GM21723 (cell line): ENCODE measurements around the gene CAV3.

Experiments
- ATAC-seq: cut with Tn5 transposase; IDR thresholded peaks from one replicate; pipeline ENCODE4 v1.9.1; 2021; ENCODE audit warnings: mild to moderate bottlenecking, moderate library complexity; ENCODE audit not compliant: unreplicated experiment

Gene CAV3

DNA sequence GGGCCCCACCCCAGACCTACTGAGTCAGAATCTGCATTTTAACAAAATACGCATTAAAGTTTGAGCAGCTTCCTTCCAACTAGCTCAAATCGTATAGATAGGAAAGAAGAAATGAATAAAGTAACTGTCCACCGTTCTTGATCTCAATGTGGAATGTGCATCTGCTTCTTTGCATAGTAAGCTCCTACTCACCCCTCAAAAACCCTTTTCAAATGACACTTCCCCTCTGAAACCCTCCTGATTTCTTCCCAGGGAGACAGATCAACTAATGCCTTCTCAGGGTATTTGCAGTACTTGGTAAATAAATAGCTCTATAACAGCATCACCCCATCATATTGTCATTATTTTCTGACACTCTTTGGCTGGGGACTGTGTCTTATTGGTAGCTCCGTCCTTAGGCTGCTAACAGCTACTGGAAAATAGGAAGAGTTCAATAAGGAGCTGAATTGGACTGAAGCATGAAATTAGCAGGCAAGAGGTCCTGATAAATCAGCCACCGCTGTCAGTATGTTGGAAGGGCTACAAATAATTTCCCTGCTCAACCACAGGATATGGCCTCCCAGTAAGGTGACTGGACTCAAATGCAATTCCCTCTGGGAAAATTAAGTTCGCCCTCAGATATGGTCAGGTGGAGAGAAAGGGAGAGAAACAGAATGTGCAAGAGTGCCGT is 25.6 kb downstream of the CAV3 start:
- no peak for ATAC-seq

DNA sequence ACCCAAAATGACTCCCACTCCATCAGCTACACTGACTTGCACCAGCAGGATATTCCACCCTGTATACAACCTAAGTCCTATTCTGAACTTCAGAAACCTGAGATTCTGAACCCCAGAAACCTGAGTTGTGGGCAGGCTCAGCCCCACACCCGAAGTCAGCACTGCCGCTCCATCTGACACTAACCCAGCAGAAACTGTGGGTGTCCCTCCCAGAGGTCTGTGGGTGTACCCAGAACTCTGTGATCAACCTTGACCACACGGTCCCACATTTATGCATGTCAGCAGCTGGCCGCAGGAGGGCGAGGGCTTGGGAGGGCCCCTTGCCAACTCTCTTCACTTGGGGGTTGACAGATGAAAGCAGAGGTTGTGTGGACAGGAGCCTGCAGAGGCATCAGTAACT is 26.5 kb downstream of the CAV3 start:
- no peak for ATAC-seq

DNA sequence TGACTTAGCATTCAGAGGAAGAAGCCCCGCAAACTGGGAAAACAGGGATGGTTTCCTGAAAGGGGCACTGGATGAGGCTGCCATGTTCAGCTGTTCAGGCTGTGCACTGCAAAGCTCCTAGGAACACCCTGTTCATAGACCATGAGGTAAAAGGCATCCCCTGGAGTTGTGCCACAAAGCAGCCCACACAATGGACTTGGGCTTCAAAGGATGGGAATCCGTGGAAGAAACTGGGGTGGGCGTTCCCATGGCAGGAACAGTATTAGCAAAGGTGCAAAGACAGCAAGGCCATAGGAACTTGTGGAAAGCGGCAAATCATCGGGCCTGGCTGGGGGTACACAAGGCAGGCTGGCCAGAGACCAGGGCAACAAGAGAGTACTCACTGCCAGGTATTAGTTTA is 26.9 kb downstream of the CAV3 start:
- ATAC-seq: no peak

DNA sequence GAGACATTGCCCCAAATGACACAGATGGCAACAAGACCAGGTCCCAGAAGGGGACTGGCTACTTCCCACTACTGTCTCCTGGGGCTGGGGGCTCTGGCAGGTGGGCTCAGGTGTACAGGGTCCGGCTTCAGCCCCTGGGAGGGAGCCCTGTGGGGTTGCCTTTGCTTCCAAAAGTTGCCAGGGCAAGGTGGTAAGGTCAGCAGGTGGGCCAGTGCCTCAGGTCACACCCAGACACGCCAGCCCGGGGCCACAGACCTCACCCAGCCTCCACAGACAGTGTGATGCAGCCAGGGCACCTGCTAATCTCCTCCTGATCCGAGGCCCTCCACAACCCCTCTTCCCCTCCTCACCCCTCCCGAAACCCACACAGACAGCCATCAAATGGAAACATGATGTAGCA is 28.3 kb downstream of the CAV3 start:
- no peak for ATAC-seq

DNA sequence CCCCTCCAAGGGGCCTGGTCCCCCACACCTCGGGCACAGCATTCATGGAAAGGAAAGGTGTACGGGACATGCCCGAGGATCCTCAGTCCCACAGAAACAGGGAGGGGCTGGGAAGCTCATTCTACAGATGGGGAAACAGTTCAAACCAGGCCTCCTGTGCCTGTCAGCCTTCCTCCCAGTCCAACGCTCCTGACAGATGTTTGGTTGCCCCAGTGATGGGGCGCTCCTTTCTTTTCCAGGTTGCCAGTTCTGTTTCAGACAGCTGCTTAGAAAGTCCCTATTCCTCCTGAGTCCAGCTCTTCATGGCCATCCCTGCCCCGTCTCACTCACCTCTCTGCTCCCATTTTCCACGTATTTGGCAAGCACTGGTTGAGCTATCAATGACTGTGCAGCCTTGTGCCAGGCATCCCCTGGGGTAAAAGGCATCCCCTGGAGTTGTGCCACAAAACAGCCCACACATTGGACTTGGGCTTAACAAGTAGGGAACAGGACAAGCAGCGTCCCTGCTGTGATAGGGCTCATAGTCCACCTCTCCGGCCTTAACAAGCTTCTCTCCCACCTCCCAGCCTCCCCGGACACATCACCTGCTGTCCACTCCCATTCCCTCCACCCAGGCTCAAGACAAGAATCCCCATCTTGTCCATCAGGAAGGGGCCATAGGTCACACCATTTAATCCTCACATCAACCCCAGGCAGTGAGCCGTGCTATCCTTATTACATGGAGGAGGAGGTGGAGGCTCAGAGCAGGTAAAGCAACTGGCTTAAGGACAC is 29.2 kb downstream of the CAV3 start:
- no peak for ATAC-seq

DNA sequence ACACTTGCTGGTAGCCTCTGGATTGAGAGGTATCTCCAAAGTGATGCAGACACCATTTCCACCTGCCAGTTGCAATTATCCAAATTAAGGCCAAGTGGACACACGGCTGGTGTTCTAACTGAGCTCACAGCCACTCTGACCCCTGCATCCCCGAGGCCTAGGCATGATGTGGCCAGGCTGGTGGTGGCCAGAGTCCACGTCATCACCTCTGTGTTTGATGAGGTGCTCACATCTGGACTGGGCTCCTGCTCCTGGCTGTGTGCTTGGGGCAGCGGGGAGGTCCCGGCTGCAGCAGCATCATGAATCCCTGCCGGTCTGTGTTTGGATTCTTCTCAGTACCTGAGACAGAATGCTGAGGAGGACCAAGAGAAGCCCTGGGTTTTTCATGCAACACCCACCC is 30.9 kb downstream of the CAV3 start:
- ATAC-seq: no peak

DNA sequence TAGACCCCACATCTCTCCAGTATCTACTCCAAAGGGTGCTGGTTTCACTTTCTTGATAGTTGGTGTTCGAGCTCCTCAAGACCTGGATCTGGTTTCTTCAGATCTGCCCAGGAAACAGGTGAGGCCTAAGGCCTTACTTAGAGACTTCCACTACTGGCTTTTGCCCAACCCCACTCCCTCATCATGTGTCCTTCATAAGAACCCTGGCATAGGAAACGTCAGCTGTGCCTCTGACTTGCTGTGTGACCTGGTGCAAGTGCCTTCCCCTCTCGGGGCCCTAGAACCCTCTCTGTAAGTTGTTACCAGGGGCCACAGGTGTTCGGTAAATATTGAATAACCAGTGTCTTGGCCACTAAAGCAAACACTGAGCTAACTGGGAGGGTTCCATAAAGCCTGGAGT is 31.9 kb downstream of the CAV3 start:
- no peak for ATAC-seq

DNA sequence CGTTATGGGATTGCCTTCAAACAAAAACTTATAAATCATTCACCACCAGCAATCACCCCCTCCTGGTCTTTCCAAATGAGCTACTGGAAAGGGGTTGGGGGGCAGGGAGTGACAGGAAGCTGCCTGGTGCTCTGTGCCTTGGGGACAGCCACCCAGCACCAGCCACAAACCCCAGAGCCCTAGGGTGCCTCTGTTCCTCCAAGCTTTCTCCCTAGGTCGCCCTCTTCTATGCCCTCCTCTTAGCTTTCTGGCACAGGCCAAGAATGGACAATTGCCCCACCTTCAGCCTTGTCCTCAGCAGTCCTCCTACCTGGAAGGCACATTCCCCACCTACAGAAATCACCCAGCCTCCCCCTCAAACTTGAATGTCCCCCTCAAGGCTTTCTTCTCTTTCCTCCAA is 32.5 kb downstream of the CAV3 start:
- no peak for ATAC-seq

DNA sequence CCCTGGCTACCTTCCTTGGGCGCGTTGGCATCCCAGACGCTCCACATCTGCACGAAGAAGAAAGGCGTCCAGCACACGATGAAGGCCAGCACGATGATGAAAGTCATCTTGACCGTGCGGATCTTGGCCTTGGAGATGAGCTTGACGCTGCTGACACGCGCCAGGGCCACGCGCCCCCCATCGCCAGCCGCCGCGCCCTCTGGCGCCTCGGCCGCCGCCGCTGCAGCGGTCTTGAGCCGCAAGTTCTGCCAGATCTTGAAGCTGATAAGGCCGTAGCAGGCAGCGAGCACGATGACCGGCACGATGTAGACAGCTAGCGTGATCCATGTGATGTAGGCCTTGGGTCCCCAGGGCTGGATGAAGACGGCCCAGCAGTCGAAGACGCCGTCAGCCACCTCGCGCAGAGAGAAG is 33.7 kb downstream of the CAV3 start:
- no peak for ATAC-seq

DNA sequence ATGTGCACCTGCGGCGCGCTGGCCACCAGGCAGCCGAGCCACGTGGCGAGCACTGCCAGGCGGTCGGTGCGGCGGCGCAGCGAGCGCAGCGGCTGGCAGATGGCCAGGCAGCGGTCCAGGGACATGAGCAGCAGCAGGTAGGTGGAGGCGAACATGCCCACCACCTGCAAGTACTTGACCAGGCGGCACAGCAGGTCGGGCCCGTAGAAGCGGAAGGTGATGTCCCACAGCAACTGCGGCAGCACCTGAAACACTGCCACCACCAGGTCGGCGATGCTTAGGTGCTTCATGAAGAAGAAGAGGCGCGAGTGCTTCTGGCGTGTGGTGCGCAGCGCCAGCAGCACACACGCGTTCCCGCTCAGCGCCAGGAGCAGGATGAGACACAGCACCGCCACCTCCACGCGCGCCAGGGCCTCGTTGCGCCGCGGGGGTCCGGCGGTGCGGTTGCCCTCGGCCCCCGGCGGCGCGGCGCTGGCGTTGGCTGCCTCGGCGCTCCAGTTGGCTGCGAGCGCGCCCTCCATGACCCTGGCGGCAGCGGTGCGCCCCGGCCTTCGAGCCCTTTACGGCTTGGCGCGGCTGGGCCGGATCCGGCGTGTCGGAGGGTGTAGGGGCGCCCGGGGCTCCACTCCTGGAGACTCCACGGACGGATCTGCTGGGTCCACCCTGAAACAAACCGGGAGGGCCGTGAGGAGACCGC is 34.2 kb downstream of the CAV3 start:
- ATAC-seq: peak; percentile 54

DNA sequence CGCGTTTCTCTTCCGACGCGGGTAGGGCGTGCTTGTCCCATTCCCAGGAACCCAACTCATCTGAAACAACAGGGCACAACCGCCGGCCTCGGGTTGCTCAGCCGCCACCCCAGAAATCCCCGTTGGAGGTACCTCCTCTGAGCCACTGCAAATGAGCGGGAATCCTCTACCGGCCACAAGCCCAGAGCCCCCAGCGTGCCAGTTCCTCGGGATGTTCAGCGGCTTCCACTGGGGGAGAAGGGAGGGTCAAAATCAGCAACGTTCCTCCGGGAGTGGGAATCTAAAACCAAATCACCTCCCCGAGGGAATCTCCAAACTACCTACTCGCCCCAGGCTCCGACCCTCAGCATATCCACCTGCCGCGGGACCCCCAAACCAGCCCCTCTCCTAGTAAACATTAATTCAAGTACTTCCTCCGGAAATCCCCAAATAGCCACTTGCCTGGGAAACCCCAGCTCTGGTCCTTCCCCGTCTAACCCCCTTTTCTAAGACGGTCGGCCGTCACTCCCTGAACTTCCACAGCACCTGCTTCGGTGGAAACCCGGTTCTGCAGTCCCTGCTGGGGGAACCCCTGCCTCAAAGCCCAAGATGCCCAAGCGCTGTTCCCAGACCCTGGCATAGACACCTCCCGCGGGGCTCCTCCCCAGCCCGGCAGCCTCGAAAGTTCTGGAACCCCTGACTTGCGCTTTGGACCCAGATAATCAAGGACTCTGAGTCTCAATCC is 34.9 kb downstream of the CAV3 start:
- peak; percentile 41 for ATAC-seq

DNA sequence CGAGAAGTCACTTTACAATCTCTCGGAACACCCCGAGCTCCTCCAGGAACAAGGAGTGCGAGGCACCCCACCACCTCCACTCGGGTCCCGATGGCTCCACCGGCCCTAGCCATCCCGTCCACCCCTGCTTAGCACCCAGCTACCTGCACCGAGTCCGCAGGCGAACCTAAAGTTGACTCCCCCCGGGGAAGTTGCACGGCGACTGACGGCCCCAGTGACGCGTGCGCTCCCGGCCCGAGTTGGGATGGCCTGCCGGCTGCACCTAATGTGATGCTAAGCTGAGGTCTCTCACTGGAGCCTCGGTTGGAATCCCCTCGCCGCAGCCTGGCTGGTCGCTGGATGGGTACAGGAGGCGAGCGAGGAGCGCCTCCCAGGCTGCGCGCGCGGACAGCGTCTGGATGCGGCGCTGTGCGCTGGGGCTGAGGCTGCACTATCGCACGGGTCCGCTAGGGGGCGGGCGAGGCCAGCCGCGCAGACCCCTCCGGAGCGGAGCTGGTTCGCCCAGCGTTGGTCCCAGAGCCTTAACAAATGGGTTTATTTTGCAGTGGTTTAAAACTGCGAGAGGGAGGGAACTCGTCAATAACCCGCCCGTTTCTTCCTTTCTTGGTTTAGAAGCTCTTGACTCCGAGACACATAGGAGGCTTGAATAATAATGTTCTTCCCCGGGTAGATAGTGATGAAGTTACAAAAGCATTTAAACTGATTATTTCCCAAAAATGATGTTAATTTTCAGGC is 35.7 kb downstream of the CAV3 start, which contains the start of gene OXTR:
Gene OXTR (minus strand): TSS at position 526 of the 735 bp plus-strand sequence. CDS start 1,426 bp downstream, outside the sequence.
- ATAC-seq: peak; percentile 81

DNA sequence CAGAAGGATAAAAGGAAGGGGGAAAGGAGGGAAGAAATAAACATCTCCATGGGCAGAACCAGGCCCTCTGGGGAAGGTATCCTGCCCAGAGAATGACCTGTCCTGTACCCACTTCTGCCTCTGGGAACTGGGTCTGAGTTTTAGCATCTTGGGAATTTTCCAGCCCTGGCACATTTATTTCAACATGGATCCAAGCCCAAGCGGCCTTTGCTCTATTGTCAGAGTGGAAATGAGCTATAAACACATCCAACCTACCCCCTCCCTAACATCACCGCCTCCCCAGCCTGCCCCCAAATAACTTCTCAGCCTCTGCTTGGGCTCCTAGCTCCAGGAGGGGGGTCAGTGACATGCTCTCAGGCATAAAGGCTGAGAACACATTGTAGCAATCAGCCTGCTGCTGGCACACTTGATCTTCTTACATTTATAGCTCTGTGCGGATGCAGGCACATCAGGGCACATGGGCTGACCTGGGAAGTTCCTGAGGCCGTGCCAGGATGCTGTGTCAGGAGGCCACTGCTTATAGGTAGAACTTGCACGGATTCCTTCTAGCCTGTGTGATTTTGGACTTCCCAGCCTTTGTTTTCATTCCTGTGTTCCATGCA is 40.4 kb downstream of the CAV3 start:
- no peak for ATAC-seq

DNA sequence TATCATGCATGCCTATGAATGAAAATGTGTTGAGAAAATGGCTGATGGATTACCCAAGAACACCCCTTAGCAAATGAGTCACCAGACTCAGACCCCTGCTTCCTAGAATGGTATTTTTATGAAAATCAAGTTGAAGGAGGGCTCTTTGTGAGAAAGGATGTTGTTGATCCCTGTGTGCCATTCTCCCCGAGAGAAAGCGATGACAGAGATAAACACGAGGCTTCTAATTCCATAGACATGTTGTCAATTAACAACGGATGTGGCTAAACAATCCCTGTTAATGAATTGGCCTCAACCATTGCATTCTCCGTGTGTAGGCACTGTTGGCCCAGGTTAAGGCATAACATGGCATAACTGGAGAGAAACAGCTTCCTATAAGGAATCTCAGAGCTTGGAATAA is 41.6 kb downstream of the CAV3 start:
- no peak for ATAC-seq

DNA sequence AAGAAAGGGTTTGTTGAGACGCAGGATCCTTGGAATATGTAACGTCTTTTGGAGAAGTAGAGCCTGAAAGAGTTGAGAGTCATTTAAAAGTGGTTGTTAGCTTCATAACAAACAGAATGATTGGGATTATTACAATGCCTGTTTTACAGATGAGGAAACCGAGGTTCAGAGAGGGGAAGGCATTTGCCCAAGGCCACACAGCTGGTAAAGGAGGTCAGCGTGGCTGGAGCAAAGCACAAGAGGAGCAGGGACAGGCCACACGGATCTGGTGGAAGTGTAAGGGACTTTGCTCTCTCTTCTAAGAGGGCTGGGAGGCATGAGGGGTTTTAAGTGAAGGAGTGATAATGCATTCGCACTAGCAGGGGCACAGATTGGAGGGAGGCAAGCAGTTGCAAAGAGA is 42.0 kb downstream of the CAV3 start:
- no peak for ATAC-seq

DNA sequence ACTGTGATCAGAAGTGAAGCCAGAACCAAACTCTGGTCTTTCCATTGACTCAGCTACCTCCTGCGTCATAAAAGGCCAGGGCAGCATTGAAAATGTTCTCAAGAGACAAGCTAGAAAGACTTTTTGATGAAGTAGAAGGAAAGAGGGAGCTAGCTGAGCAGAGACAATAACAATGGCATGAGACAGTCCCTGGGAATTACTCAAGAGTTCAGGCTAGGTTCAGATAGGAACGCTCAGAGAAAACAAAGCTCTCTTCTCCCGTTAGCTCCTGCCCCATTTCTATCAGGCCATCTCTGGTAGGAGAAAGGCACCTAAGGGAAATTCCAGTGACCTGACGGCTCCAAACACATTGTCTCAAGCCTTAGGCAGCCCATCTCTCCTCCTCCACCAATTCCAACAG is 42.8 kb downstream of the CAV3 start:
- no peak for ATAC-seq

DNA sequence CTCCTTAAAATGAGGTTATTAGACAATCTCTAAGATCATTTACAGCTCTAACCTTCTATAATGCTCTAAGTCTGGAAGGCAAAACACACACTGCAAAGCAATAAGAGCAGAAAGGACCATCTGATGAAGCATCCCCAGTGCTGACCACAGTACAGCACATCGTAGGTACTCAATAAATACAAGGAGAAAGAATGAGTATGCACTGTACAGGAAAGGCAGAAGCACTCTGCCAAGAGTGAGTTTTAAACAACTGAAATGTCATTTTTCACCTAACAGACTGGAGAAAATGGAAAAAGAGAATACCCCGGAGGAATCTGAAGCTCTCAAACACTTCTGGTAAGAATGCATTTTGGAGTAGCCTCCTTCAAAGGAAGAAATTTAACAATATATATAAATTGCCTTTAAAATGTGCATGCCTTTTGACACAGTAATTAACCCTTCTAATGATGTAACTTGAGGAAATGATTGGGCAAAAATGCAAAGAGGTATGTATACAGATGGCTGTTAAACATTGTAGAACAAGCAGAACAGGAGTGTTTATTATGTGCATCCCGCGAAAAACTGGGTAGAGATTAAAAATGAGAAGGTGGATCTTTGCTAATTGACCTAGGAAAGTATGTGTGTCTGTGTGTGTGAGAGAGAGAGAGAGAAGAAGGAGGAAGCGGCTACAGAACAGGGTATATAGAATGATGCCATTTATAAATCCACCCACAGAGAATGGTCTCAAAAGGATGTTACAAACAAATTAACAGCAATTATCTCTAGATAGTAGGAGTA is 43.8 kb downstream of the CAV3 start:
- ATAC-seq: no peak

DNA sequence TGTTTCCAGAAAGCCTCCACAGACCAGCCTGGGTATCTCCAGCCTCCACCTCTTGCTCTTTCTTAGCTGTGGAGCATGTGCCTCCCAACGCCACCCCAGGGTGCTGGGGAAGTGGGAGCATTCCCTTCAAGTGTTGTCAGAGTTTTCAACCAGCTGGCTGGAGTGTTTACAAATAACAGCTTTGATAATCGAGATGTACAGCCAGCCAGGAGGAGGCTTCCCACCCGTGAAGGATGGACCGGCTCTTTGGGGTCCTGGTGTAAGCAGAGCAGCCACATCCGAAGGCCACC is 44.3 kb downstream of the CAV3 start:
- ATAC-seq: no peak

DNA sequence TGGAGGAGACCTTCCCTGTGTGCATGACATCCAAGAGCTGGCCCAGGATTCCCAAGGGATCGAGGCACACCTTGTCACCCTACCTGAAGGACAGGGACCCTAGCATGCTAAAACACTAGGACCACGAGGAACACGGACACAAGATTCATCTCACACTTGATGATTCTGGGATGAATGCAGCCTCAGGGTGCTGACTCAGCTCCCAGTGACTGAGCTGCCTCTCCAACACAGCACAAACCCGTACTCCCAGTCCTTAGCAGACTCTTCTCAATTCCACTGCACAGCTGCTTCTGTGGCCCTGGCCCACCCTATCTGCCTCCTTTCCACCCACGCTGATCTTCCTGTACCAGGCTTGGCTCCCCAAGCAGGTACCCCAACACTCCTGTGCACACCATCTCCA is 44.9 kb downstream of the CAV3 start:
- no peak for ATAC-seq

DNA sequence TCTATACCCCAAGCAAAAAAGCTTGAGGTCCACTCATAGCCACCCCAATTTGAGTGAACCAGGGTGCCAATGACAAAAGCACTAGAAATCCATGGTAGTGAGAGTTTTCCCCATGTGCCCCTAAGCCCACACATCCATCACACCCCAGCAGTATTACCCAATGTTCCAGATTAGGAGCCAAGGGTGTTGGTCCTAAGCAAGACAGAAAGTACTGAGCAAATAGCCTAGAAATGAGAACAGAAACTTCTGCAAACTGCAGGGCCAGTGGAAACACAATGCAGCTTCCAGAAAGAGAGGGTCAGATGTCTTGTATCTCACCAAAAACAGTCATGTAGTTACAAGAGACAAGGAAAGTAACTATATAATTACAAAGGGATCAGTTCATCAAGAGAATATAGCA is 46.7 kb downstream of the CAV3 start:
- no peak for ATAC-seq
